GM13976 (cell line): ENCODE results near the gene MSI2.

ENCODE experiments used
- DNase-seq: peaks from one replicate; pipeline ENCODE4 v3.0.0; 2012; ENCODE audit warnings: low spot score
- CTCF ChIP-seq: IDR thresholded peaks from 2 replicates; pipeline ENCODE4 v1.5.1; 2012; ENCODE audit warnings: borderline replicate concordance, mild to moderate bottlenecking; ENCODE audit not compliant: insufficient read depth; ENCODE audit errors: extremely low read depth, missing control alignments, control extremely low read depth
- in situ Hi-C: fragments of 300-500 bp; cut with MboI; formaldehyde crosslinking; loops from one replicate; pipeline ENCODE4 v1.12.0; 2022; ENCODE audit warnings: low sequenced_read_pairs, mixed read lengths, inconsistent platforms; ENCODE audit not compliant: unreplicated experiment

MSI2 gene

GRCh38 chr17:57255776-57256681 is at the start of gene MSI2:
Gene MSI2, plus strand, starts transcription at chr17:57256523. Its CDS starts 220 bp downstream, at chr17:57256743.
- no peak for TF ChIP-seq CTCF
- in situ Hi-C loops = no loop called here
- DNase-seq = peak; percentile 88

- DNase-seq = no peak
- no peak for TF ChIP-seq CTCF
- in situ Hi-C loops = no loop called here
Observed at GRCh38 chr17:57206928-57207327, 49.4 kb upstream of the MSI2 start.

- in situ Hi-C loops = no loop called here
- TF ChIP-seq CTCF = no peak
- no peak for DNase-seq
Observed at GRCh38 chr17:57207396-57207795, 48.9 kb upstream of the MSI2 start.

GRCh38 chr17:57210224-57210553 is 46.1 kb upstream of the MSI2 start:
- DNase-seq = no peak
- in situ Hi-C loops = no loop called here

GRCh38 chr17:57210972-57211411 is 45.3 kb upstream of the MSI2 start:
- TF ChIP-seq CTCF = no peak
- in situ Hi-C loops = no loop called here
- DNase-seq = no peak

More at GRCh38 chr17:57210224-57210553, 46.1 kb upstream of the MSI2 start:
- TF ChIP-seq CTCF = no peak

GRCh38 chr17:57211543-57211942 is 44.8 kb upstream of the MSI2 start:
- TF ChIP-seq CTCF = no peak
- DNase-seq = no peak
- in situ Hi-C loops = no loop called here
